ENCODE results near the gene GRIA3.
"Not testable (repeated sequence)": the region's sequence is repeated elsewhere in the genome, so short reads cannot be mapped to it uniquely, and the experiment has no call there.

GRIA3 gene

DNA sequence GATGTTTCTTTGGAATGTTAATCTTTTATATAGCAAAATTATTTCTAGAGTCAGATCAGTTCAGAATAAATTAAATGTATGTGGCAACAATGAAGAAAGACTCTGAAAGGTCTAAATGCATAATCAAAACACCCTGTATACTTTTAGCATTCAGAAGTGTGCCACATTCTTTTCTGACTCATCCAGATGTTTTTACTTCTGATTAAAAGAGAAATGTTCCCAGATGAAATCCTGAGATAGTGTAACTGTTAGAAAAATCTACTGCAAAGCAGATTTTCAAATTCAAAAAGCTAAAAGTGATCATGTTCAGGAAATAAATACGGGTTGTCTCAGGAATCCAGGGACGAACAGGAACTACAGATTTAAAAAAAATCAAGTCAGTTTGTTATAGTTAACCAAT, 241.4 kb downstream of the GRIA3 start:
- Mint-ChIP-seq H3K4me1 (no peaks in the 10 kb centered on the region), H3K27me3 (peaks cover 4% of the 10 kb centered on the region), H3K36me3 (no peaks in the 10 kb centered on the region), H3K4me3 (no peak overlapping the region), H3K9me3 (no peaks in the 10 kb centered on the region), H3K27ac (no peak overlapping the region)

GRCh38 chrX:123425904-123426303, 241.8 kb downstream of the GRIA3 start:
- no peak overlapping the region for H3K4me3 Mint-ChIP-seq
- no peak overlapping the region for H3K27ac Mint-ChIP-seq
- no peaks in the 10 kb centered on the region for H3K9me3 Mint-ChIP-seq
- H3K27me3 Mint-ChIP-seq = peaks cover 4% of the 10 kb centered on the region
- no peaks in the 10 kb centered on the region for H3K36me3 Mint-ChIP-seq
- H3K4me1 Mint-ChIP-seq = no peaks in the 10 kb centered on the region

DNA sequence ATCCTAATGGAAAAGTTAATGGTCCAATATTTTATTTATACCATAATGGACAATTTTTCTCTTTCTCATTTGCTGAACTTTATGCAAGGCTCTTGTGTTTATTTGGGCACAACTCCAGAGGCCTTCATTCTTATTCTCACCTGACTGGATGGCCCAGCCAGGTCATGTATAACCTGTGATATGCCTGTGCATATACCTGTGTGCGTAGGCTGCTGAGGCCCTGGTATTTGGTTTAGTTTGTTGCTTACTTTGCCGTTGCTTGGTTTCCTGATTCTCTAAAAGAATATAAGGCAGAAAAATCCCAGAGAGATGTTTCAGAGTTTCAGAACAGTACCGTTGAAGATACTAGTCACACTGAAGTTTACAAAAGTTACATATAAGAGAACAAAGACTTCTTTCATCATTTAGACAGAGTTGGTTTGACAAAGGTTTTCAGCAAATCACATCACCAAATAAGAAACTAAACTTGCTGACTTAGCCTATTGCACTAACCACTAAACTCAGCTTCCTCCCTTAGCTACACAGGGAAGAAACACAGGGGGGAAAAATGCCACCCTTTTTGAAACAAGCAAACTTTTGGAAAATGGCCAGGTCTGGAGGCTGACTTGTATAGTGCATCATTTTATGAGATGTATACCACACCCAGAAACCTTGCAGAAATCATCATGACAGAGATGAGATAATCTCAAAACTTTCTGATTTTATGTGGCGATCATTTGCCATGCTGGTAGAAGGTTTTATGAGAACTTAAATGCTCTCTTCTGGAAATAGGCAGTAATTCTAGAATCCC, 248.5 kb downstream of the GRIA3 start:
- Mint-ChIP-seq H3K36me3 (no peaks in the 10 kb centered on the region), H3K4me1 (no peaks in the 10 kb centered on the region), H3K27ac (no peak overlapping the region), H3K4me3 (no peak overlapping the region), H3K9me3 (no peaks in the 10 kb centered on the region), H3K27me3 (peaks cover 1% of the 10 kb centered on the region)

DNA sequence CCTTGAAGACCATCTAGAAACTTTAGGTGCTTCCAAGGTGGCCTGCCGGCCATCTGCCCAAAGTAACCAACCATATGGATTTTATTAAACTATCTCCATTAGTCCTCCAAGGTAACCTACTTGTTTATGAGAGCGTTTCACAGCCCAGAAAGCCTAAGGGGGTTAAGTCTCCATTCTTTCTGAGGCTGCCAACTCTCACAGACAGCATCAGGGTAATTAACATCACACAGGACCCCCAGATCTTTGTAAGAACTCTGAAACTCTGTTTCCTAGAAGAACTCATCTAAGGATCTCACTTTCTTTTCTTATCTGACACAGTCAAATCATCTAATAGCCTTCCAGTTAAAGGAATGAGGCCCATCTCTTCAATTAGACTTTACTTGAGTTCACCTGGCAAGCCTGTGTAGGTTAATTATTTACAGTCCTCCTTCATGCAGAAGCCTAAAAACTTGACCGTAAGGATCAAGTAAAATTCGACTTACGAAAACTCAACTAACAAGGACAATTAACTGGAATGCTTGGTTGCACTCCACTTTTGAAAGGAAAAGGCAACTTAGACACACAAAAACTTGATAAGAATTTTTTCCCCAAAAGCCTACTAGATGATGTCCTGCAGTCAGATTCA, 252.5 kb downstream of the GRIA3 start:
- Mint-ChIP-seq H3K4me3 (no peak overlapping the region), H3K4me1 (no peaks in the 10 kb centered on the region), H3K27me3 (no peaks in the 10 kb centered on the region), H3K36me3 (no peaks in the 10 kb centered on the region), H3K9me3 (no peaks in the 10 kb centered on the region), H3K27ac (no peak overlapping the region)

DNA sequence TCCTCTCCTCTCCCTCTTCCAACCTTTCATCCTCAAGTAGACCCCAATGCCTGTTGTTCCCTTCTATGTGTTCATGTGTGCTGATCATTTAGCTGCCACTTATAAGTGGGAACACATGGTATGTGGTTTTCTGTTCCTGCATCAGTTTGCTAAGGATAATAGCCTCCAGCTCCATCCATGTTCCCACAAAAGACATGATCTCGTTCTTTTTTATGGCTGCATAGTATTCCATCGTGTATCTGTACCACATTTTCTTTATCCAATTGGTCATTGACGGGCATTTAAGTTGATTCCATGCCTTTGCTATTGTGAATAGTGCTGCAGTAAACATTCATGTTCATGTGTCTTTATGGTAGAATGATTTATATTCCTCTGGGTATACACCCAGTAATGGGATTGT, 255.8 kb downstream of the GRIA3 start:
- H3K27me3 Mint-ChIP-seq, H3K9me3 Mint-ChIP-seq, H3K36me3 Mint-ChIP-seq, H3K27ac Mint-ChIP-seq, H3K4me3 Mint-ChIP-seq, H3K4me1 Mint-ChIP-seq: not testable (repeated sequence)

- H3K4me1 Mint-ChIP-seq = no peaks in the 10 kb centered on the region
- no peak overlapping the region for H3K27ac Mint-ChIP-seq
- H3K27me3 Mint-ChIP-seq = no peaks in the 10 kb centered on the region
- no peaks in the 10 kb centered on the region for H3K9me3 Mint-ChIP-seq
- no peaks in the 10 kb centered on the region for H3K36me3 Mint-ChIP-seq
- H3K4me3 Mint-ChIP-seq = no peak overlapping the region
These were observed 258.7 kb downstream of the GRIA3 start for GRCh38 chrX:123442764-123443163.

- no peaks in the 10 kb centered on the region for H3K4me1 Mint-ChIP-seq
- no peaks in the 10 kb centered on the region for H3K9me3 Mint-ChIP-seq
- H3K36me3 Mint-ChIP-seq = no peaks in the 10 kb centered on the region
- no peak overlapping the region for H3K4me3 Mint-ChIP-seq
- no peak overlapping the region for H3K27ac Mint-ChIP-seq
- H3K27me3 Mint-ChIP-seq = peaks cover 3% of the 10 kb centered on the region
These were observed 263.4 kb downstream of the GRIA3 start for GRCh38 chrX:123447506-123447905.

DNA sequence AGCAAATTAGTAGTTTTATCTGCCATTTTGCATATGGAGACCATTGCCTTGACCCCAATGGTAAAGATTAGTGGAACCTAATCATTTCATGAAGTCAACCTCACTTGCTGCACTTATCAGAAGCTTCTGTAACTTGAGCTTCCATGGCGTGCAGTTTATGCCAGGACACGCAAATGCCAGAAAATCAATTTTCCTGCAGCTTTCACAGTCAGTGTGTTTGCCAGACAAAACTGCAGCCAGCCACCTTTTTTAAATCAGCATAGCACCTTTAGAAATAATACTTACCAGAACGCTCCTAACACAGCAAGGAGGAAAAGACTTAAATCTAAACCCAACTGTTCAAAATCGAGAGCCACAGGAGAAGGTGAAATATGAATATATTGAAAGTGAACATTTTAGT, 265.3 kb downstream of the GRIA3 start:
- Mint-ChIP-seq H3K9me3 (no peaks in the 10 kb centered on the region), H3K36me3 (no peaks in the 10 kb centered on the region), H3K4me1 (no peaks in the 10 kb centered on the region), H3K4me3 (no peak overlapping the region), H3K27ac (no peak overlapping the region), H3K27me3 (peaks cover 3% of the 10 kb centered on the region)

DNA sequence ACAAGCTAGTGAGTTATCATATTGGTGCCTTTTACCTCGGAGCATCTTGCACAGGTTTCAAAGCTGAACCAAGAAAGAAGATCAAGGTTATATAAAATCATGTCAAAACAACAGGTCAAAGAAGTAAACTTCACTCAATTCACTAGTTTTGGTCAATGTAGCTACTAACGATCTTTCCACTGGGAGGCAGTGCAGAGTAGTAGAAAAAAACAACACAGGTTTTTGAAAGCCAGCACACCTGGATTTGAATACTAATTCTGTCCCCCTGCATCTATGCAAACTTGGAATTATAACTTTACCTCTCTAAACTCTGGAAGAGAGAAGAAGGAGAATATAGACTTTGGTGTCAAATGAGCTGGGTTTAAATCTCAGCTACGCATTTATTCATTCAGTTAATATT, 266.1 kb downstream of the GRIA3 start:
- no peaks in the 10 kb centered on the region for H3K4me1 Mint-ChIP-seq
- H3K36me3 Mint-ChIP-seq = no peaks in the 10 kb centered on the region
- no peak overlapping the region for H3K27ac Mint-ChIP-seq
- no peak overlapping the region for H3K4me3 Mint-ChIP-seq
- H3K27me3 Mint-ChIP-seq = peaks cover 3% of the 10 kb centered on the region
- H3K9me3 Mint-ChIP-seq = no peaks in the 10 kb centered on the region

DNA sequence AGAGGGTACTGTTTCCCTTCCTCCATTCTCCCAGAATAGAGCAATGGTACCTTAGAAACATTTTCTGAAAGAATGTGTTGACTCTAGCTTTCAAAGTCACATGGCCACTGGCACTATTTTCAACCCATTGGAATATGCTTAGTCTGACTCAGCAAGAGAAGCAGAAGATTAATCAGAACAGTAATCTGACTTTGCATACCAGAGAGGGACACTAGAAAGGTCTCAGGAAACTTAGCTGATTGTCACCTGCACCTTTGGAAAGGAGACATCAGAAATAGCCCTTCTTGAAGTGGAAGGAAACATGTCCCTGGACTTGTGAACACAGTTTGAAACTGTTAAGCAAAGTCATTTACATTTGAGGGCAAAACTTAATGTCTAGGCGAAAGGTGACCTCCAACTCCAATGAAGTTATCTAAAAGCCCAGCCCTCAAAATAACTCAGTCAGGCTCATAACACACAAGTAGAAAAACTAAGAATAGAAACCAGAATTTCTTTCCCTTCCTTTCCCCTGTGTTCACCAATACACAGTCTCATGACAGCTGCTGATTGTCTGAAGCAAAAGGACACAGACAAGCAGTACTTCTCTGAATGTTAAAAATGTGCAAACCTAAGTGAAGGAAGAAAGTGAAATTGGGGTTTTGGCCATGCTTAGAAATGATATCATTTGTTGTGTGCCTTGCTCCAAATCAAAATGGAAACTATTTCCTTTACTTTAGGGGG, 270.8 kb downstream of the GRIA3 start:
- no peak overlapping the region for H3K27ac Mint-ChIP-seq
- H3K36me3 Mint-ChIP-seq = no peaks in the 10 kb centered on the region
- no peaks in the 10 kb centered on the region for H3K4me1 Mint-ChIP-seq
- H3K4me3 Mint-ChIP-seq = no peak overlapping the region
- H3K27me3 Mint-ChIP-seq = peaks cover 1% of the 10 kb centered on the region
- H3K9me3 Mint-ChIP-seq = no peaks in the 10 kb centered on the region

- no peaks in the 10 kb centered on the region for H3K36me3 Mint-ChIP-seq
- H3K27ac Mint-ChIP-seq = no peak overlapping the region
- no peaks in the 10 kb centered on the region for H3K9me3 Mint-ChIP-seq
- no peaks in the 10 kb centered on the region for H3K4me1 Mint-ChIP-seq
- peaks cover 1% of the 10 kb centered on the region for H3K27me3 Mint-ChIP-seq
- H3K4me3 Mint-ChIP-seq = no peak overlapping the region
These were observed 271.6 kb downstream of the GRIA3 start for GRCh38 chrX:123455693-123456092.

GRCh38 chrX:123464709-123465108, 280.6 kb downstream of the GRIA3 start:
- Mint-ChIP-seq H3K27ac (no peak overlapping the region), H3K27me3 (no peaks in the 10 kb centered on the region), H3K4me1 (no peaks in the 10 kb centered on the region), H3K36me3 (no peaks in the 10 kb centered on the region), H3K9me3 (no peaks in the 10 kb centered on the region), H3K4me3 (no peak overlapping the region)

DNA sequence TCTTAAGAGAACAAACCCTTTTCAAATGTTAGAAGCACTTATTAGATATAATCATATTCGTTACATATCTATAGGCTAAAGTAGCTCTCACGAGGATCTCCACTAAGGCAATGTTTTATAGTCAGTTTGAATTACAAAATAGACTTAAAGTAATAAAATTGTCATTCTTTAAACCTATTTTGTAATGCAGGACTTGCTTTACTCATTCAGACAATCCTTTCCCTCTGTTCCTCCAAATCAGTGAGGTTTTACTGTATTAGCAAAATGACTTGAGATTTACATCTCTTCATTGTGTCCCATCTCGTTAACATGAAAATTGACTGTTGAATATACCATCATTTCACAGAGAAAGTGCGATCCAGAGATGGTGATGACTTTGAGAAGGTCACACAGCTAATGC, 284.4 kb downstream of the GRIA3 start:
- H3K9me3 Mint-ChIP-seq = no peaks in the 10 kb centered on the region
- H3K36me3 Mint-ChIP-seq = no peaks in the 10 kb centered on the region
- H3K4me3 Mint-ChIP-seq = no peak overlapping the region
- no peaks in the 10 kb centered on the region for H3K4me1 Mint-ChIP-seq
- no peaks in the 10 kb centered on the region for H3K27me3 Mint-ChIP-seq
- no peak overlapping the region for H3K27ac Mint-ChIP-seq

GRCh38 chrX:123475068-123475724, 291.1 kb downstream of the GRIA3 start:
- Mint-ChIP-seq H3K9me3 (no peaks in the 10 kb centered on the region), H3K27ac (no peak overlapping the region), H3K4me1 (no peaks in the 10 kb centered on the region), H3K4me3 (no peak overlapping the region), H3K36me3 (no peaks in the 10 kb centered on the region), H3K27me3 (no peaks in the 10 kb centered on the region)

DNA sequence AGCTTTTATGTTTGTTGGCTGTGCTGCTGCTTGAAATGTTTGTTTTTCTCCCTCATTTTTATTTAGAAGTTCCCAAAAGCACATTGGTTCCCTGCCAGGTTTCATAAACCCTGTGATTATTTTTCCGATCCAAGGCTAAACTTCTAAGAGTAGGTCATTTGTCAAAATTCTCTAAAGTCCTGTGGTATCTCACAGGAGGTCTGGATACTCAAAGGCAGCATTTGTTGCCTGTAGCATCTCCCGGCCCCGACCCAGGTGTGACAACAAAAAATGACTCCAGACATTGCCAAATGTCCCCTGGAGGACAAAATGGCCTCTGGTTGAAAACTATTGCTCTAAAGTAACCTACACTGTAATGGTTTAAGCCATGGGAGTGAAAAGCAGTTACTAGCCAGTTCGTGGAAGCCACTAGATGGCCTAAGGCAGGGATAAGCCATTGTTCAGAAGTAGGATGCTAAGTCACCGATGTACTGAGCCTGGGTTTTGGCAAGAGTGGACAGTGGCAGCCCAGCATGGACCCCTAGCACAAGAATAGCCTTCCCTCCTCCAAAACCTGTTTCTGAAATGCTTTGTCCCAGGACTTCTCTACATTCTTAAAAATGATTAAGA, 292.6 kb downstream of the GRIA3 start:
- H3K4me1 Mint-ChIP-seq = no peaks in the 10 kb centered on the region
- H3K27ac Mint-ChIP-seq = no peak overlapping the region
- H3K36me3 Mint-ChIP-seq = no peaks in the 10 kb centered on the region
- H3K27me3 Mint-ChIP-seq = no peaks in the 10 kb centered on the region
- H3K4me3 Mint-ChIP-seq = no peak overlapping the region
- H3K9me3 Mint-ChIP-seq = no peaks in the 10 kb centered on the region
